ENCODE results near the gene LONP1.

GRCh38 chr19:5679289-5680083 is 40.5 kb downstream of the LONP1 start:
- no peak for TF ChIP-seq CTCF (IDR thresholded peaks at IDR 0.05)
- TF ChIP-seq POLR2A (IDR thresholded peaks at IDR 0.05): no peak

Data from thyroid gland (tissue), 4 donors.